GM12873 (cell line): ENCODE measurements around the gene BTNL9.

Experiments used
- CTCF ChIP-seq: IDR thresholded peaks from 2 replicates; pipeline ENCODE4 v1.5.1; 2012; ENCODE audit warnings: low read depth, mild to moderate bottlenecking, moderate library complexity, low read length, control low read depth; ENCODE audit not compliant: insufficient read depth; ENCODE audit errors: missing control alignments

Gene BTNL9

GRCh38 chr5:181045316-181045715, 5.2 kb downstream of the BTNL9 start:
- TF ChIP-seq CTCF = no peak

GRCh38 chr5:181047288-181047687, 7.2 kb downstream of the BTNL9 start:
- TF ChIP-seq CTCF = no peak

GRCh38 chr5:181047921-181048320, 7.9 kb downstream of the BTNL9 start:
- TF ChIP-seq CTCF = no peak

- no peak for TF ChIP-seq CTCF
Measured at GRCh38 chr5:181050016-181050415, 9.9 kb downstream of the BTNL9 start.

- TF ChIP-seq CTCF = no peak
Measured at GRCh38 chr5:181051841-181052671, 12.0 kb downstream of the BTNL9 start.

GRCh38 chr5:181052672-181053487, 12.8 kb downstream of the BTNL9 start:
- no peak for TF ChIP-seq CTCF

GRCh38 chr5:181053488-181054121, 13.5 kb downstream of the BTNL9 start:
- TF ChIP-seq CTCF = no peak
